Measurements from ENCODE around the gene FZD10.

DNA sequence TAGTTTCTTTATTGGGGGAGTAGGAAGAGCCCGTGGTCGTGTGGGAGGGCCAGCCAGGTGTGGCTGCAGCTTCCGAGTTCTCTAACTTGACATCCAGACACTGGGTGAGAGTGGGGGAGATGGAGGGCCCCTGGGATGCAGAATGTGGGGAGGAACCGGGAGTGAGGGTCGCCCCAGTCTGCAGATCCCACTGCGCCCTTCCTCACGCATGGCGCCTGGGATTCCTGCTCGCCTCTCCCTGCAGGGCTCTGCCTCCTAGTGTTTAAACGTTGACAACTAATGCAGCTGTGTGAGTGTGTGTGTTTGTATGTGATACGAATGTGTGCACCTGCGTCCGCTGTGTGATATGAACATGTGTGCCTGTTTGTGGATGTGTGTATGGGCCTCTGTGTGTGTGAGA is 34.6 kb downstream of the FZD10 start:
- TF ChIP-seq, protein P1, sequence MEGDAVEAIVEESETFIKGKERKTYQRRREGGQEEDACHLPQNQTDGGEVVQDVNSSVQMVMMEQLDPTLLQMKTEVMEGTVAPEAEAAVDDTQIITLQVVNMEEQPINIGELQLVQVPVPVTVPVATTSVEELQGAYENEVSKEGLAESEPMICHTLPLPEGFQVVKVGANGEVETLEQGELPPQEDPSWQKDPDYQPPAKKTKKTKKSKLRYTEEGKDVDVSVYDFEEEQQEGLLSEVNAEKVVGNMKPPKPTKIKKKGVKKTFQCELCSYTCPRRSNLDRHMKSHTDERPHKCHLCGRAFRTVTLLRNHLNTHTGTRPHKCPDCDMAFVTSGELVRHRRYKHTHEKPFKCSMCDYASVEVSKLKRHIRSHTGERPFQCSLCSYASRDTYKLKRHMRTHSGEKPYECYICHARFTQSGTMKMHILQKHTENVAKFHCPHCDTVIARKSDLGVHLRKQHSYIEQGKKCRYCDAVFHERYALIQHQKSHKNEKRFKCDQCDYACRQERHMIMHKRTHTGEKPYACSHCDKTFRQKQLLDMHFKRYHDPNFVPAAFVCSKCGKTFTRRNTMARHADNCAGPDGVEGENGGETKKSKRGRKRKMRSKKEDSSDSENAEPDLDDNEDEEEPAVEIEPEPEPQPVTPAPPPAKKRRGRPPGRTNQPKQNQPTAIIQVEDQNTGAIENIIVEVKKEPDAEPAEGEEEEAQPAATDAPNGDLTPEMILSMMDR (IDR thresholded peaks at IDR 0.05), result no peak
- no peak for TF ChIP-seq POLR2A (IDR thresholded peaks at IDR 0.05)

Data from right lobe of liver (tissue), 4 donors.